Brain microvascular endothelial cell (primary cell): ENCODE measurements around the gene DNALI1.

Experiments used
- DNase-seq: peaks from one replicate; pipeline ENCODE4 v3.0.0-alpha.2; 2020
- H3K27ac ChIP-seq: fragments of 250-450 bp; sonication (Bioruptor Pico); 2 replicates; pipeline ENCODE4 v1.5.1; 2020; ENCODE audit warnings: mild to moderate bottlenecking, moderate library complexity
- H3K27me3 ChIP-seq: fragments of 250-450 bp; sonication (Bioruptor Pico); replicated peaks from 2 replicates; pipeline ENCODE4 v1.5.1; 2020; ENCODE audit warnings: mild to moderate bottlenecking
- H3K36me3 ChIP-seq: fragments of 250-450 bp; sonication (Bioruptor Pico); replicated peaks from 2 replicates; pipeline ENCODE4 v1.5.1; 2020; ENCODE audit warnings: mild to moderate bottlenecking
- H3K4me3 ChIP-seq: 2 replicates; pipeline ENCODE4 v1.5.1; 2011; ENCODE audit warnings: low read depth, mild to moderate bottlenecking, control low read depth, low read length, moderate library complexity
- in situ Hi-C: cut with HindIII; loops from 2 replicates; pipeline ENCODE4 v1.10.0; 2017; ENCODE audit warnings: low sequenced_read_pairs, low pct_ligation_motif_present
- TF ChIP-seq, protein P1 (sequence below): IDR thresholded peaks from 2 replicates; pipeline ENCODE4 v1.5.1; 2011; ENCODE audit warnings: low read depth, mild to moderate bottlenecking, moderate library complexity, low read length, control low read depth, inconsistent platforms; ENCODE audit errors: missing control alignments

The DNALI1 gene

DNA sequence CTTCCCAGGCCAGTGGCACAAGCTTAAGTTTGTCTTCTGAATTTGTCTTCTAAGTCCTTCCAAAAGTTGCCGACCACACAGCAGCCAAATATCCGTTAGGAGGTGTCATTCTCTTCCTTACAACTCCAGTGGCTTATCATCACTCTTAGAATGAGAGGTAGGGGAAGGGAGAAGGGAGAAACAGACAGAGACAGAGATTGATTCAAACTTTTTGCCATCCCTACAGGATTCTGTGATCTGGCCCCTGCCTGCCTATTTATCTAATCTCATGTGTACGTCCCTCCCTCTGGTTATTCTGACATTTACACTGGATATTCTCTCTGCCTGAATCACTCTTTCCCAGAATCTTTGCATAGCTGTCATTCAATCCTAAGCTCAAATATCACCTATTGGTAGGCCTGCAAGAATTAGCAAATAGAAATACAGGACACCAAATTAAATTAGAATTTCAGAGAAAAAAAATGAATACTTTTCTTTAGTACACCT lies 39.5 kb downstream of the DNALI1 start:
- DNase-seq, result no peak
- TF ChIP-seq, protein P1, sequence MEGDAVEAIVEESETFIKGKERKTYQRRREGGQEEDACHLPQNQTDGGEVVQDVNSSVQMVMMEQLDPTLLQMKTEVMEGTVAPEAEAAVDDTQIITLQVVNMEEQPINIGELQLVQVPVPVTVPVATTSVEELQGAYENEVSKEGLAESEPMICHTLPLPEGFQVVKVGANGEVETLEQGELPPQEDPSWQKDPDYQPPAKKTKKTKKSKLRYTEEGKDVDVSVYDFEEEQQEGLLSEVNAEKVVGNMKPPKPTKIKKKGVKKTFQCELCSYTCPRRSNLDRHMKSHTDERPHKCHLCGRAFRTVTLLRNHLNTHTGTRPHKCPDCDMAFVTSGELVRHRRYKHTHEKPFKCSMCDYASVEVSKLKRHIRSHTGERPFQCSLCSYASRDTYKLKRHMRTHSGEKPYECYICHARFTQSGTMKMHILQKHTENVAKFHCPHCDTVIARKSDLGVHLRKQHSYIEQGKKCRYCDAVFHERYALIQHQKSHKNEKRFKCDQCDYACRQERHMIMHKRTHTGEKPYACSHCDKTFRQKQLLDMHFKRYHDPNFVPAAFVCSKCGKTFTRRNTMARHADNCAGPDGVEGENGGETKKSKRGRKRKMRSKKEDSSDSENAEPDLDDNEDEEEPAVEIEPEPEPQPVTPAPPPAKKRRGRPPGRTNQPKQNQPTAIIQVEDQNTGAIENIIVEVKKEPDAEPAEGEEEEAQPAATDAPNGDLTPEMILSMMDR, result no peak
- Histone ChIP-seq H3K27me3 (no peaks in the 10 kb centered on the region), H3K36me3 (peaks cover 22% of the 10 kb centered on the region), H3K27ac (peak overlapping the region; percentile 92), H3K4me3 (peak overlapping the region; percentile 80)
- in situ Hi-C loops, result no loop called here

DNA sequence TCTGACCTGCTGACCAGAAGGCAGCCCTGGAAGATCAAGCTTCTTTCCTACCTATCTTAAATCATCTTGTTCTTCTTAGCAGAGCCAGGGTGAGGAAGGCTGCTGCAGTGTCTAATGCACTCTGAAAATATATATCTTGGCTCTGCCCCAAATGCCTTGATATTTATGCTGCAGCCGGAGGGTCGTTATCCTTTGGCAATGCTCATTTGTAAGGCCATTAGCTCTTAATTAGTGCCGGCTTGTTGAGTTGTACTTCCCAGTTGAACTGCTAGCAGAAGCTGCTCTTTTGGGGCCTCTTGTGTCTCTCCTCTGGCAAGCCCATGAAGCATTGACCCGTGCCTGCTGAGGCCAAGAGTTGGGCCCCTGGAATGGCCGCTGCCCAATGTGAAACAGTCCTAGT lies 43.2 kb downstream of the DNALI1 start:
- no peaks in the 10 kb centered on the region for H3K36me3 ChIP-seq
- no peak overlapping the region for H3K27ac ChIP-seq
- peaks cover 2% of the 10 kb centered on the region for H3K27me3 ChIP-seq
- no peak overlapping the region for H3K4me3 ChIP-seq
- DNase-seq, result no peak
- TF ChIP-seq, protein P1, result no peak
- in situ Hi-C loops, result no loop called here

DNA sequence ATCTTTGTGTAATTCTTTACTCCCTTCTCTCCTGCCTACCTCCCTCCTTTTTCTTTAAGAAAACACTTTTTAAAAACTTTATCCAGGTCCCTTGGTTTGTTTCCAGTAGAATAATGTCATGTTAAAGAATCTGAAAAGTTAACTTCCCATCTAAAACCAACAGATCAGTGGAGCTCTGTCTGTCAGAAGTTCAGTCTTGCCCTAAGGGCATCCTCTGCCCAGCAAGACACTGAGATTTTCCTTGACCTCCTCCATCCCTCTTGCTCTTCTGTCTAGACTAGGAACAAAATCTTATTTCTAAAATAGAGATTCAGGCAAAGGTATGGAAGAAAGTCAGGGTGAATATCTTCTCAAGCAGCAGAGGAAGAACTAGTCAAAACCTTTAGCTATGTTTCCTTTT lies 44.7 kb downstream of the DNALI1 start:
- no peaks in the 10 kb centered on the region for H3K36me3 ChIP-seq
- no peak overlapping the region for H3K4me3 ChIP-seq
- no peak for DNase-seq
- TF ChIP-seq, protein P1, result no peak
- in situ Hi-C loops, result no loop called here
- no peak overlapping the region for H3K27ac ChIP-seq
- H3K27me3 ChIP-seq, result peaks cover 2% of the 10 kb centered on the region

- TF ChIP-seq, protein P1, result peak; percentile 87
- H3K27ac ChIP-seq, result no peak overlapping the region
- H3K4me3 ChIP-seq, result no peak overlapping the region
- H3K27me3 ChIP-seq, result peaks cover 7% of the 10 kb centered on the region
- peak; percentile 24 for DNase-seq
- no peaks in the 10 kb centered on the region for H3K36me3 ChIP-seq
- in situ Hi-C loops, result no loop called here
Observed at GRCh38 chr1:37602750-37603694, 46.3 kb downstream of the DNALI1 start.

DNA sequence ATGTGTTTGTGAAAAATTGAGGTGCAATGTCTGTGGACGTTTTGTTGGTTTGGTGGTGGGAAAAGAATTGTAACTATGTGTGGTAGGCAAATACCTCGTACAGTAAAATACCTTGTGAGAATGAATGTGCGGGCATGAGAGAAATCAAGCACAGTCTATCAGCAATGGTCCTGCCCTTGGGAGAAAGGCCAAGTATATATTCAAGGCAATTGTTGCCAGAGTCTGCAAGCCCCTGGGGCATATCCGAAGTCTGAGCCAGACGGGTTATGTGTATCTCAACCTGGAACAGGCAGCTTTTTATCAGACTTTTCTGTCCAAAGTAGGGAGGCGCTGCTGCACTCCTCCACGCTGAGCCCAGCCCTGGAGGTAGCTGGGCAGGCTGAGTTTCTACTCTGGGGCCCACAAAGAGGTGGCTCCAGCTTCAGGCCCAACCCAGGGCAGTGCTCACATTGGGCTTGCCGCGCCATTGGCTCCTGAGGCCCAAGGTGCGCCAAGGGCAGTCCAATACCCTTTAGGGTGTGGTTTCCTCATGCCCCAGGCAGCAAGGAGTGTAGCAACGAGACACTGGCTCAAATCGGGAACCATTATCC lies 48.4 kb downstream of the DNALI1 start:
- no peak for DNase-seq
- H3K27me3 ChIP-seq, result peaks cover 7% of the 10 kb centered on the region
- TF ChIP-seq, protein P1, result no peak
- no peak overlapping the region for H3K4me3 ChIP-seq
- no peaks in the 10 kb centered on the region for H3K36me3 ChIP-seq
- in situ Hi-C loops, result no loop called here
- no peak overlapping the region for H3K27ac ChIP-seq
